ENCODE measurements around the gene TMEM245. TPM values are rescaled to one million over a fixed set of nuclear protein-coding genes. Genes with fewer than 3 reads are reported as not detected.

TMEM245 gene
- polyA plus RNA-seq, 3 donors: 6.9 to 11.3 (median 9.7) TPM

- Histone ChIP-seq H3K79me2 (ENCODE audit: insufficient read depth, low read length) (no peaks in the 10 kb centered on the region), H3K4me2 (replicated peaks; ENCODE audit: extremely low read depth, low read length, poor library complexity, severe bottlenecking) (peak overlapping the region; percentile 10)
- no peak for TF ChIP-seq CTCF (IDR thresholded peaks at IDR 0.05)
These were observed 109.0 kb downstream of the TMEM245 start for GRCh38 chr9:109010746-109011145.

GRCh38 chr9:109005678-109006077 lies 114.1 kb downstream of the TMEM245 start:
- Histone ChIP-seq H3K27me3 (ENCODE audit: control insufficient read depth in 2 of 2, insufficient read depth in 2 of 2, low read length in 2 of 2) (no peaks in the 10 kb centered on the region), H2AFZ (ENCODE audit: insufficient read depth, low read depth, low read length, poor library complexity, severe bottlenecking) (no peak overlapping the region), H4K20me1 (ENCODE audit: insufficient read depth, low read length) (no peaks in the 10 kb centered on the region), H3K36me3 (replicated peaks in 1 of 2; ENCODE audit: control insufficient read depth in 1 of 2, insufficient read depth in 2 of 2, low read length in 2 of 2) (no peaks in the 10 kb centered on the region), H3K9me3 (replicated peaks in 1 of 2; ENCODE audit: control insufficient read depth in 1 of 2, insufficient read depth in 1 of 2, low read length in 2 of 2) (peaks cover 7 to 13% of the 10 kb centered on the region in 2 donors), H3K9ac (ENCODE audit: insufficient read depth, low read length, poor library complexity, severe bottlenecking) (no peak overlapping the region), H3K4me3 (replicated peaks in 1 of 3; ENCODE audit: low read depth in 2 of 3, low read length in 3 of 3) (no peak overlapping the region), H3K4me2 (replicated peaks; ENCODE audit: extremely low read depth, low read length, poor library complexity, severe bottlenecking) (no peak overlapping the region), H3K4me1 (ENCODE audit: control insufficient read depth in 1 of 2, insufficient read depth in 2 of 2, low read length in 2 of 2) (peaks cover 2 to 4% of the 10 kb centered on the region in 2 donors), H3K27ac (ENCODE audit: low read depth in 1 of 2, low read length in 2 of 2) (no peak overlapping the region), H3K79me2 (ENCODE audit: insufficient read depth, low read length) (no peaks in the 10 kb centered on the region)
- intact Hi-C loops (cut with micrococcal nuclease): no loop called here
- no CpG with 5 or more reads among the region's 3 CpGs for WGBS (ENCODE audit: insufficient coverage)
- H3K4me1 Mint-ChIP-seq: peaks cover 9% of the 10 kb centered on the region
- peaks cover 5 to 8% of the 10 kb centered on the region in 2 donors for H3K36me3 Mint-ChIP-seq
- TF ChIP-seq CTCF (IDR thresholded peaks at IDR 0.05): no peak
- no peak for DNase-seq
- no peak overlapping the region for H3K4me3 Mint-ChIP-seq
- no peaks in the 10 kb centered on the region for H3K27me3 Mint-ChIP-seq (ENCODE audit: low read depth in 3 of 3)
- H3K9me3 Mint-ChIP-seq: peaks cover 9 to 15% (median 11%) of the 10 kb centered on the region in 7 donors
- no peak overlapping the region for H3K27ac Mint-ChIP-seq

More at GRCh38 chr9:109010746-109011145, 109.0 kb downstream of the TMEM245 start:
- no peak overlapping the region for H3K4me3 Mint-ChIP-seq
- intact Hi-C loops (cut with micrococcal nuclease): loop anchor here in 1 of 2 donors (5.0 to 10.0 kb wide), 2 partner anchors 78 to 104 kb away; partner anchors contain the start of genes ABITRAM, ELP1 and TMEM245
- Histone ChIP-seq H3K4me1 (ENCODE audit: control insufficient read depth in 1 of 2, insufficient read depth in 2 of 2, low read length in 2 of 2) (peaks cover 25 to 33% of the 10 kb centered on the region in 2 donors), H3K27me3 (ENCODE audit: control insufficient read depth in 2 of 2, insufficient read depth in 2 of 2, low read length in 2 of 2) (no peaks in the 10 kb centered on the region), H3K27ac (ENCODE audit: low read depth in 1 of 2, low read length in 2 of 2) (peak overlapping the region in 1 of 2 donors; percentile 21), H4K20me1 (ENCODE audit: insufficient read depth, low read length) (no peaks in the 10 kb centered on the region), H3K36me3 (replicated peaks in 1 of 2; ENCODE audit: control insufficient read depth in 1 of 2, insufficient read depth in 2 of 2, low read length in 2 of 2) (no peaks in the 10 kb centered on the region), H2AFZ (ENCODE audit: insufficient read depth, low read depth, low read length, poor library complexity, severe bottlenecking) (no peak overlapping the region), H3K4me3 (replicated peaks in 1 of 3; ENCODE audit: low read depth in 2 of 3, low read length in 3 of 3) (no peak overlapping the region), H3K9ac (ENCODE audit: insufficient read depth, low read length, poor library complexity, severe bottlenecking) (no peak overlapping the region), H3K9me3 (replicated peaks in 1 of 2; ENCODE audit: control insufficient read depth in 1 of 2, insufficient read depth in 1 of 2, low read length in 2 of 2) (no peaks in the 10 kb centered on the region)
- H3K27me3 Mint-ChIP-seq (ENCODE audit: low read depth in 3 of 3): peaks cover 6 to 9% (median 8%) of the 10 kb centered on the region in 3 donors
- DNase-seq: peak; percentile 55 to 79 (median 59)
- peaks cover 0 to 2% (median 0%) of the 10 kb centered on the region in 7 donors for H3K9me3 Mint-ChIP-seq
- WGBS (ENCODE audit: insufficient coverage): no CpG with 5 or more reads among the region's 1 CpG
- H3K36me3 Mint-ChIP-seq: peaks cover 0 to 4% of the 10 kb centered on the region in 2 donors
- peak overlapping the region in 4 of 7 donors; percentile 6 to 28 (median 16) for H3K27ac Mint-ChIP-seq
- H3K4me1 Mint-ChIP-seq: peaks cover 31% of the 10 kb centered on the region

All from CD14-positive monocyte (primary cell).